SU-DHL-6 (cell line): ENCODE data around the gene KCNQ4.

Source experiments
- CTCF ChIP-seq: fragments of 200-600 bp; sonication (generic); IDR thresholded peaks from one replicate; pipeline ENCODE4 v1.5.1; 2017; ENCODE audit warnings: antibody characterized with exemption, mild to moderate bottlenecking, low read length, moderate library complexity; ENCODE audit not compliant: insufficient read depth, poor library complexity, severe bottlenecking
- EZH2phosphoT487 ChIP-seq: fragments of 200-600 bp; sonication (generic), shearing (Covaris generic); conservative IDR thresholded peaks from 2 replicates; pipeline ENCODE4 v1.6.1; 2018; ENCODE audit warnings: mild to moderate bottlenecking, antibody characterized with exemption, low read length, moderate library complexity, mixed read lengths

GRCh38 chr1:40876891-40877290, 93.3 kb downstream of the KCNQ4 start:
- TF ChIP-seq CTCF (no peak), EZH2phosphoT487 (no peak)
